Astrocyte of the cerebellum (primary cell): ENCODE results near the gene BRK1.

Source experiments
- DNase-seq: peaks from one replicate; pipeline ENCODE4 v3.0.0-alpha.2; 2011; ENCODE audit warnings: low read depth
- H3K4me3 ChIP-seq: 2 replicates; pipeline ENCODE4 v1.5.1; 2011; ENCODE audit warnings: mild to moderate bottlenecking, low read depth, low read length, moderate library complexity
- CTCF ChIP-seq: IDR thresholded peaks from 2 replicates; pipeline ENCODE4 v1.5.1; 2012; ENCODE audit warnings: low read length, low read depth, moderate library complexity, mild to moderate bottlenecking; ENCODE audit errors: missing control alignments
- in situ Hi-C: cut with HindIII; loops from 2 replicates; pipeline ENCODE4 v1.10.0; 2017; ENCODE audit warnings: low sequenced_read_pairs

The BRK1 gene

GRCh38 chr3:10142707-10143560, 27.5 kb downstream of the BRK1 start:
- in situ Hi-C loops: loop anchor here (10.0 kb wide), 1 partner anchor 62 kb away; no protein-coding TSS in a partner anchor
- H3K4me3 ChIP-seq: peak overlapping the region; percentile 61
- DNase-seq: no peak
- TF ChIP-seq CTCF: no peak

GRCh38 chr3:10145685-10146084, 30.2 kb downstream of the BRK1 start:
- no peak for TF ChIP-seq CTCF
- no peak for DNase-seq
- in situ Hi-C loops: loop anchor here (10.0 kb wide), 1 partner anchor 59 kb away; no protein-coding TSS in a partner anchor
- no peak overlapping the region for H3K4me3 ChIP-seq

- in situ Hi-C loops: loop anchor here (10.0 kb wide), 1 partner anchor 56 kb away; no protein-coding TSS in a partner anchor
- no peak for DNase-seq
- no peak for TF ChIP-seq CTCF
- H3K4me3 ChIP-seq: no peak overlapping the region
These were observed 33.8 kb downstream of the BRK1 start for GRCh38 chr3:10149226-10149625.

- DNase-seq: no peak
- H3K4me3 ChIP-seq: no peak overlapping the region
- in situ Hi-C loops: no loop called here
- TF ChIP-seq CTCF: no peak
These were observed 35.5 kb downstream of the BRK1 start for GRCh38 chr3:10150987-10151386.

GRCh38 chr3:10154335-10155122, 39.1 kb downstream of the BRK1 start:
- no peak for TF ChIP-seq CTCF

GRCh38 chr3:10155123-10155472, 39.6 kb downstream of the BRK1 start:
- DNase-seq: no peak
- TF ChIP-seq CTCF: no peak
- in situ Hi-C loops: no loop called here
- H3K4me3 ChIP-seq: no peak overlapping the region

More at GRCh38 chr3:10154335-10155122, 39.1 kb downstream of the BRK1 start:
- in situ Hi-C loops: no loop called here
- no peak for DNase-seq
- no peak overlapping the region for H3K4me3 ChIP-seq
